TTC549 (cell line): Measurements from ENCODE around the gene FTO.

Experiments used
- FAIRE-seq: peaks from 2 replicates; lab custom pipeline; 2012; peaks lifted over from hg19 to GRCh38; lab: Jason Lieb, UNC

The FTO gene

GRCh38 chr16:53784291-53784690, 80.3 kb downstream of the FTO start:
- FAIRE-seq: no peak

- FAIRE-seq: no peak
Measured at GRCh38 chr16:53785044-53785443, 81.1 kb downstream of the FTO start.

GRCh38 chr16:53785916-53786315, 82.0 kb downstream of the FTO start:
- no peak for FAIRE-seq

- no peak for FAIRE-seq
Measured at GRCh38 chr16:53787423-53787822, 83.5 kb downstream of the FTO start.

- FAIRE-seq: no peak
Measured at GRCh38 chr16:53789137-53789536, 85.2 kb downstream of the FTO start.

- no peak for FAIRE-seq
Measured at GRCh38 chr16:53792161-53792951, 88.4 kb downstream of the FTO start.

- FAIRE-seq: no peak
Measured at GRCh38 chr16:53803451-53803850, 99.5 kb downstream of the FTO start.

- no peak for FAIRE-seq
Measured at GRCh38 chr16:53803998-53804397, 100.0 kb downstream of the FTO start.

- no peak for FAIRE-seq
Measured at GRCh38 chr16:53804467-53804866, 100.5 kb downstream of the FTO start.

- no peak for FAIRE-seq
Measured at GRCh38 chr16:53805113-53805512, 101.2 kb downstream of the FTO start.

GRCh38 chr16:53805752-53806151, 101.8 kb downstream of the FTO start:
- FAIRE-seq: no peak

GRCh38 chr16:53809088-53809932, 105.4 kb downstream of the FTO start:
- FAIRE-seq: no peak

- no peak for FAIRE-seq
Measured at GRCh38 chr16:53812914-53813313, 109.0 kb downstream of the FTO start.

- no peak for FAIRE-seq
Measured at GRCh38 chr16:53814801-53815200, 110.8 kb downstream of the FTO start.

GRCh38 chr16:53816211-53816836, 112.4 kb downstream of the FTO start:
- FAIRE-seq: no peak

GRCh38 chr16:53817117-53817755, 113.3 kb downstream of the FTO start:
- no peak for FAIRE-seq

GRCh38 chr16:53817812-53818550, 114.0 kb downstream of the FTO start:
- no peak for FAIRE-seq

- FAIRE-seq: no peak
Measured at GRCh38 chr16:53821487-53821886, 117.5 kb downstream of the FTO start.

GRCh38 chr16:53821957-53822625, 118.1 kb downstream of the FTO start:
- FAIRE-seq: no peak

GRCh38 chr16:53822936-53823529, 119.1 kb downstream of the FTO start:
- no peak for FAIRE-seq

GRCh38 chr16:53826658-53827057, 122.7 kb downstream of the FTO start:
- FAIRE-seq: no peak
